ENCODE data around the gene ZNF232.
"Not testable (repeated sequence)": the region's sequence is repeated elsewhere in the genome, so short reads cannot be mapped to it uniquely, and the experiment has no call there.

ZNF232 gene

DNA sequence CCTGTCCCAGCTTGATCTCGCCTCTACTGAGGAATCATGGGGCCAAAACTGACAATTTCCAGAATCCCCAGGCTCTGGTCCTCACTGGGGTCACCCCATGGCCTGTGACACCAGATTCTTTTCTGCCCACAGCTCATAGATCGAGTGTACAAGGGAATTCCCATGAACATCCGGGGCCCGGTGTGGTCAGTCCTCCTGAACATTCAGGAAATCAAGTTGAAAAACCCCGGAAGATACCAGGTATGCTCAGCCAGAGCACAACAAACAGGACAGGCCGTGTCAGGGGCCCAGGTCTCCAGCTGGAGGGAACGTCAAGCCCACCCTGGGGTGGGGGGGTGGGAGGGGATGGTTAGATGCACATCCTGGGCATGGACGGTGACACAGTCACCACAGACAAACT, 21.6 kb upstream of the ZNF232 start:
- Mint-ChIP-seq H3K27ac (no peak overlapping the region), H3K4me1 (no peaks in the 10 kb centered on the region), H3K36me3 (ENCODE audit: low read depth) (no peaks in the 10 kb centered on the region), H3K27me3 (no peaks in the 10 kb centered on the region), H3K9me3 (no peaks in the 10 kb centered on the region), H3K4me3 (no peak overlapping the region)
- DNase-seq = no peak
- no peak for ATAC-seq

DNA sequence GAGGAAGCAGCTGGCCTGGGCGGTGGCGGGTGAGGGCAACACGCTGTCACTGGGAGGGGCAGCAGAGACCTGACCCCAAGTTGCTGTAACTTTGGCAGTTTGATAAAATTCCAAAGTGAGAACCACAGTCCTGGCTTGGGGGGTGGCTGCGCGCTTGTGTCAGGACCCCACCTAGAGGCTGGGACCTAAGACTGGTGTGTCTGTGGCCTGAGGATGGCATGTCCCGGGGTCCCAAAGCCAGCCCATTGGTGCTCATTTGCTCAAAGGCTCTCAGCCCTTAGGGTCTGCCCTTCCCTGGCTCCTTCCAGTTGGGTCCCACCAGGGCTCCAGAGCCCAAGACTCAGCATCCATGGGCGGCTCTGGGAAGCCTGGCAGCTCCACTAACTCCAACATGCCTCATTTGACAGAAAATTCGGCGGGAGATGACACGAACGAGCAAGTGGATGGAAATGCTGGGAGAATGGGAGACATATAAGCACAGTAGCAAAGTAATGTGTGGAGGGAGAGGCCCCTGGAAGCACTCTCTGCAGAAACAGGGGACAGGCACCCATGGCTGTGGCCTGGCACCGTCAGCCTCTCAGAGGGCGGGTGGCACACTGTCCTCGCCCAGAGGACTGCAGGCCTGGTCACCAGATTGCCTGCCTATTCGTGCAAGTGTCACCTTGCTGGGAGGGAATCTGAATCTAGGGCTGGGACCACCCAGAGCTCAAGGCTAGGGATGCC, 21.0 kb upstream of the ZNF232 start:
- H3K4me1 Mint-ChIP-seq; H3K36me3 Mint-ChIP-seq (ENCODE audit: low read depth); H3K27me3 Mint-ChIP-seq; DNase-seq; ATAC-seq; H3K27ac Mint-ChIP-seq; H3K9me3 Mint-ChIP-seq; H3K4me3 Mint-ChIP-seq: not testable (repeated sequence)

DNA sequence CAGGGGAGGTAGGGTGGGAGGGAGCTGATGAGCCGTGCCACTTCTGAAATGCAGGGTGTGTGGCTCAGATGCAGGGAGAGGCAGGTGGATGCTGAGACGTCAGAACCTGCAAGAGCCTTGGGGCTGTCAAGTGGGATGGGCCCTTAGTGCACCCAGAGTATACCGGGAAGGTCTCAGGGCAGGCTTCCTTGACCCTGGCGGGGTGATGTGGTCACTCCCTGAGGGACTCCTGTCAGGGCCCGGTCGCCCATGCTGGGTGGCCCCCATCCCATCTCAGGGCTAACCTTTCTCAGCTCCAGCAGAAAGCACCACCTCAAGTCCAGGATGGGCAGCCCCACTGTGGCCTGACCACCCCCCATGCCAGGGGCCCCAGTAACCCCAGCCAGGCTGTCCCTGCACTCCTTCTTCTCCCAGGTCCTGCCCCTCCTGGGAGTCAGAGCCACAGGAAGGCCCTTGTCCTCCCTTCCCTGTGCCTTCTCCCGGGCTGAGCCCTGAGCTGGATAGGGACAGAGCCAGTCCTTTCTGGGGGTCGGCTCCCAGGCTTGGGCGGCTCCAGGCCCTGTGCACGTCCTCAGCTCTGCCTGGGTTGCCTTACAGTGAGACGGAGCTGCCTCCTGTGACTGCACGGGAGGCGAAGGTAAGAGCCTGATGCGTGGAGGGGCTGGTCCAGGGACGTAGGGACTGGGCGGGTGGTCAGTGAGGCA, 20.3 kb upstream of the ZNF232 start:
- H3K36me3 Mint-ChIP-seq (ENCODE audit: low read depth); DNase-seq; H3K4me1 Mint-ChIP-seq; H3K4me3 Mint-ChIP-seq; H3K27me3 Mint-ChIP-seq; H3K27ac Mint-ChIP-seq; H3K9me3 Mint-ChIP-seq; ATAC-seq: not testable (repeated sequence)

DNA sequence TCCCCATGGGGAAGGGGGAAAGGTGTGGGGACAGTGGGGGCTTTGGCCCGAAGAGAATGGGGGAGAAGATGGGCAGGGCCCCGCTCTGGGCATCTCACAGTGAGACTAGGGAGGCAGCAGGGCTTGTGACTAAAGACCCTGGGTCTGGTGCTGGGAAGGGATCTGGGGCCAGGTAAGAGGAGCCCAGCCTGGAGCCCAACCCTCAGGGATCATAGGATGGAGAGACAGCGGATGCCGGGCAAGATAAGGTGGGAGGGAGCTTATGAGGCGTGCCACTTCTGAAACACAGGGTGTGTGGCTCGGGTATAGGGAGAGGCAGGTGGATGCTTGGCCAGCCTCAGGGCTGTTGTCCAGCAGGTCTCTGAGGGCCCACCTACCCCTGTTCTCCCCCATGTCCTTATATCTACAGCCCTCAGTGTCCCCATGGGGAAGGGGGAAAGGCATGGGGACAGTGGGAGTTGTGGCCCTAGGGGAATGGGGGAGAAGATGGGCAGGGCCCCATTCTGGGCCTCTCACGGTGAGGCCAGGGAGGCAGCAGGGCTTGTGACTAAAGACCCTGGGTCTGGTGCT, 19.6 kb upstream of the ZNF232 start:
- H3K27me3 Mint-ChIP-seq = peaks cover 10% of the 10 kb centered on the region
- H3K4me3 Mint-ChIP-seq = no peak overlapping the region
- DNase-seq (no peak), ATAC-seq (no peak)
- no peaks in the 10 kb centered on the region for H3K36me3 Mint-ChIP-seq (ENCODE audit: low read depth)
- no peak overlapping the region for H3K27ac Mint-ChIP-seq
- H3K9me3 Mint-ChIP-seq = no peaks in the 10 kb centered on the region
- no peaks in the 10 kb centered on the region for H3K4me1 Mint-ChIP-seq

DNA sequence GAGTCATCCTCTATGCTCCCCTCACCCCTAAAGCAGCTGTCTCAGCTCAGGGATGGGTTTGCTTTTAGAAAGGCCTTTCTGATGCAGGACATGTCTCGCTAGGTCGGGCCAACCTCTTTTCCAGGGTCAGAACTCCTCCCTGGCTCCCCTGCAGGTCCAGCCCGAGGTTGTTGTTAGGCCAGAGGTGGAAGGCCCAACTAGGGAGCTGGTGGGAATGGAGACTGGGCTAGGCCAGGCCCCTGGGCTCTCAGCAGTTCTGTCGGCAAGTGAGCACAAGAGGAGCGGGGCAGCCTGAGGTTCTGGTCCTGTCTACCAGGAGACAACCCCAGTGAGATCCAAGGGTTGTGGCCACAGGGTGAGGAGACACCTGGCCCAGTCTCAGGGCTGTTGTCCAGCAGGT, 19.0 kb upstream of the ZNF232 start:
- not testable (repeated sequence) for H3K4me1 Mint-ChIP-seq; H3K4me3 Mint-ChIP-seq; ATAC-seq; H3K27ac Mint-ChIP-seq; DNase-seq; H3K36me3 Mint-ChIP-seq (ENCODE audit: low read depth); H3K9me3 Mint-ChIP-seq
- peaks cover 10% of the 10 kb centered on the region for H3K27me3 Mint-ChIP-seq

DNA sequence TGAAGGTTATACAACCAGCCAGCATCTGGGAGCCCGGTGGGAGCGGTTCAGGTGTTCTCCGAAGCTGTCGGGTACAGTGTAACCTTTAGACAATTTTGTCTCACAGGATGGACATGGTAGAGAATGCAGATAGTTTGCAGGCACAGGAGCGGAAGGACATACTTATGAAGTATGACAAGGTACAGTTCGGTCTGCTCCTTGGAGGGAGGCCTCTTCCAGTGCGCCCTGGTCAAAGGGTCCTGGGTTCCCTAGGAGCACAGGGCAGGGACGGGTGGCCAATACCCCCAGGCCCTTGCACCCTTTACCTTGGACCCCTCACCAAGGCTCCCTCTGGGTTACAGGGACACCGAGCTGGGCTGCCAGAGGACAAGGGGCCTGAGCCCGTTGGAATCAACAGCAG, 18.6 kb upstream of the ZNF232 start:
- not testable (repeated sequence) for ATAC-seq; DNase-seq; H3K27ac Mint-ChIP-seq; H3K4me3 Mint-ChIP-seq; H3K36me3 Mint-ChIP-seq (ENCODE audit: low read depth); H3K4me1 Mint-ChIP-seq; H3K9me3 Mint-ChIP-seq
- H3K27me3 Mint-ChIP-seq = peaks cover 10% of the 10 kb centered on the region

DNA sequence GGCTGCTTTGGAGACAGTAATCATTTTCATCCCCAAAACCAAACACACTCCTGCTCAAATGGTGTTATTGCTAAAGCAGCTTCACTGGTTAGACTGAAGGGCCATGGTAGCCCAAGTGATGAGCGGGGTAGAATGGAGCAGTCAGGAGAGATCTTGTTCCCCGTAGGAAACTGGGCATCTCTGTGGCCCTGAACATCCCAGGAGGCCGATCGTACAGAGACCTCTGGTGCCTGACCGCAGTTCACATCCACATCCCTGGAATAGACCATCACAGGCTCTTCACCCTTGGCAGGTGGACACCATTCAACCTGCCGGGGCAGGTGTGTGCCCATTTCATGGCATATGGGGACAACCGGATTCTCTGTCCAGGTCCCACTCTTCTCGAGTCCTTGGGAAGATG, 18.1 kb upstream of the ZNF232 start:
- not testable (repeated sequence) for H3K36me3 Mint-ChIP-seq (ENCODE audit: low read depth); H3K27ac Mint-ChIP-seq; DNase-seq; H3K4me3 Mint-ChIP-seq; H3K4me1 Mint-ChIP-seq; H3K9me3 Mint-ChIP-seq
- peak; percentile 33 for ATAC-seq
- peaks cover 13% of the 10 kb centered on the region for H3K27me3 Mint-ChIP-seq

DNA sequence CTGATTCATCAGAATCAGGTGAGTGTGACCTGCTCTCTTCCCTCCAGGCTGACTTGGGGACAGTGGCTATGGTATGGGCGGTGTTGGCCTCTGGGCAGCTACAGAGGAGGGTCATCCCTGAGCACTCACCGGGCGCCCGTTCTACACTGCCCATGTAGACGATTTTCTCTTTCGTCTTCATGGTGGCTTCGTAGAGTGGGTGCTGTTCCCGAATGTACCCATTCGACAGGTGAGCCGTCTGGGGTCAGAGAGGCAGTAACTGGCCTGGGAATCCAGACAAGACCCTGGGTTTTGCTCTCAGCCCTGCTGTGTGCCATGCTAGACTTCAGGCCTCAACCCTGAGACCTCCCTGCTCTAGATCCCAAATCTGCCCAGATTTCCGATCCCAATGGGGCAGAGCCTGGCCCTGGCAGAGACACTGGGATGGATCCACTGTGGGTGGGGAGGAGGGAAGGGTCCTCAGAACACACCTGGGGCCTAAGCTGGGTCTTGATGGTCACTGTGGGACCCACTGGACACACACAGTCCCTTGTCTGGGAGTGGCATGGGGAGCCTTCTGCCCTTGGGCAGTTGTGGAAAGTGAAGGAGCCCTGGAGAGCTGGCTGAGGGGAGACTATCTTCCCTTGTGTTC, 17.3 kb upstream of the ZNF232 start:
- Mint-ChIP-seq H3K27ac (no peak overlapping the region), H3K4me3 (no peak overlapping the region), H3K4me1 (no peaks in the 10 kb centered on the region), H3K36me3 (ENCODE audit: low read depth) (no peaks in the 10 kb centered on the region), H3K27me3 (peaks cover 18% of the 10 kb centered on the region), H3K9me3 (no peaks in the 10 kb centered on the region)
- no peak for ATAC-seq
- no peak for DNase-seq

DNA sequence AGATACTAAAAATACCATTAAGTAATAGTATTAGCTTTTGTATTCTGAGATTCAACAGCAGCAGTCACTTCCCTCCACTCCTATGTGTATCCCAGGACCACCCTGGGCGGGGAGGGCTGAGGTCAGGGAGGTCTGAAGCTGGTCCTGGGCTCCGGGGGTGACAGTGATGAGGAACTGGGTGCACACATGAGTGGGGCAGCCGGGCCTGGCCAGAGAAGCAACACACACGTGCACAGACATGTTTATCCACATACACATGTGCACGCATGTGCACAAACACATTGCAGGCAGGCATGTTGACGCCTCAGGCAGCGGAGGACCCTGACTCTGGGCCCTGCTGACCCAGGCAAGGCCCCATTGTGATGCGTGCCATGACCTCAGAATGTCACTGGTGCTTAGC, 16.7 kb upstream of the ZNF232 start:
- not testable (repeated sequence) for H3K9me3 Mint-ChIP-seq; H3K36me3 Mint-ChIP-seq (ENCODE audit: low read depth); ATAC-seq; H3K4me3 Mint-ChIP-seq; DNase-seq; H3K4me1 Mint-ChIP-seq; H3K27ac Mint-ChIP-seq
- peaks cover 24% of the 10 kb centered on the region for H3K27me3 Mint-ChIP-seq

DNA sequence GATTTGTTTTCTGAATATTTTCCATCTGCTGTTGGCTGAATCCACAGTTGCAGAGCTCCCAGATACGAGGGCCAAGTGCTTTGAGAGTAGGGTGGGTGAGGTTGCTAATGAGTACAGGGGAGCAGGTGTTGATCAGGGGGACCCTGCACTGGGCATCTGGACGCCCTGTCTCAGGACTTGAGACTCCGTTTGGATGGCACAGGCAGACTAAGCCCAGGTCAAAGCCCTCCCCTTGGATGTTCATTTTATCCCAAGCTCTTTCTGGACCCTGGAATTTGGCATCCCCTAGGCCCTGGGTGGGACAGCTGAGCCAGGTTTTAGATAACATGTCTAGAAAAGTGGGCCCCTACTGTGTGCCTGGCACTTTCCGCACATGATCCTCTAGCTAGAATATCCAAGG, 16.2 kb upstream of the ZNF232 start:
- Mint-ChIP-seq H3K4me3 (no peak overlapping the region), H3K9me3 (no peaks in the 10 kb centered on the region)

DNA sequence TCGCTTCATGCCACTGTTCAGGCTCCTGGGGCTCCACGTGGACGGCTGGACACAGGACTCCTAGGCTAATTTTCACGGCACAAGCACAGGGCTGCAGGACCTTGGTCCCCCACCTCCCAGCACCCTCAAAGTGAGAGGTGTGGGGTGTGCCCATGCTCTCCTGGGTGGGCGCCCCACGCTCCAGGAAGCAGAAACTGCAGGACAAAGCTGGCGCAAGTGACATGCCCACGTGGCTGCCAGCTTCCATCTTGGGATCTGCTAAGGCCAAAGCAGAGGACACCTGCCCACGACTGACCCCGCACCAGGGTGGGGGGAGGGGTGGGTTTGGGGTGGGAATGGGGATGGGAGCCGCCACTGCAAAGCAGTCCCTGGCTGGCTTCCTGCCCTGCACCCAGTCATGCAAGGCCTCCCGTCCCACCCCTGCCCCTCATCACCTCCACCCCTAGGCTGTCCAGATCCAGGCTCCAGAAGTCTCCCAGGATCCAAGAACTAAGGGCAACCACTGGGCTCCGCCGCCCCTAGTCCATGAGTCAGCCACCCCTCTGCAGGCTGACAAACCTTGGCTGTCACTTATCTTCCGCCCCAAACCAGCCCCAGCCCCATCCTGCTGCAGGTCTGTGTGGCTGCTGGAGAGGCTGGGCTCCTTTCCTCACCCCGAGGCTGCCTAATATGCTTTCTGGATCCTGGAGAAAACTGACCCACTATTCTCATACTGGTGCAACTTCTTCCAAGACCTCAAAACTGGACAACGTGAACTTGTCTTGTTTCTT, 15.2 kb upstream of the ZNF232 start:
- DNase-seq (no peak), ATAC-seq (no peak)
- no peaks in the 10 kb centered on the region for H3K36me3 Mint-ChIP-seq (ENCODE audit: low read depth)
- peaks cover 4% of the 10 kb centered on the region for H3K4me1 Mint-ChIP-seq
- no peaks in the 10 kb centered on the region for H3K9me3 Mint-ChIP-seq
- no peak overlapping the region for H3K4me3 Mint-ChIP-seq
- peaks cover 28% of the 10 kb centered on the region for H3K27me3 Mint-ChIP-seq
- no peak overlapping the region for H3K27ac Mint-ChIP-seq

More for the DNA sequence above, 16.2 kb upstream of the ZNF232 start:
- H3K4me1 Mint-ChIP-seq = no peaks in the 10 kb centered on the region
- no peak overlapping the region for H3K27ac Mint-ChIP-seq
- H3K27me3 Mint-ChIP-seq = peaks cover 24% of the 10 kb centered on the region
- ATAC-seq = no peak
- DNase-seq = no peak
- no peaks in the 10 kb centered on the region for H3K36me3 Mint-ChIP-seq (ENCODE audit: low read depth)

DNA sequence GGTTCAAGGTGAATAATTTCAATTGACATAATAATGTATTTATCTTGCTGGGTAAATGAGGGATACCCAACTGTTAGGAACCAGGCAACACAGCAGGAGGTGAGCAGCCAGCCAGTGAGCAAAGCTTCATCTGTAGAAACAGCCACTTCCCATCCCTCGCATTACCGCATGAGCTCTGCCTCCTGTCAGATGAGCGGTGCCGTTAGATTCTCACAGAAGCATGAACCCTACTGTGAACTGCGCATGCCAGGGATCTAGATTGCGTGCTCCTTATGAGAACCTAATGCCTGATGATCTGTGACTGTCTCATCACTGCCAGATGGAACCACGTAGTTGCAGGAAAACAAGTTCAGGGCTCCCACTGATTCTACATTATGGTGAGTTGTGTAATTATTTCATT, 13.2 kb upstream of the ZNF232 start:
- not testable (repeated sequence) for H3K4me1 Mint-ChIP-seq; H3K36me3 Mint-ChIP-seq (ENCODE audit: low read depth); H3K27ac Mint-ChIP-seq; DNase-seq; H3K4me3 Mint-ChIP-seq; ATAC-seq; H3K9me3 Mint-ChIP-seq
- peaks cover 43% of the 10 kb centered on the region for H3K27me3 Mint-ChIP-seq

DNA sequence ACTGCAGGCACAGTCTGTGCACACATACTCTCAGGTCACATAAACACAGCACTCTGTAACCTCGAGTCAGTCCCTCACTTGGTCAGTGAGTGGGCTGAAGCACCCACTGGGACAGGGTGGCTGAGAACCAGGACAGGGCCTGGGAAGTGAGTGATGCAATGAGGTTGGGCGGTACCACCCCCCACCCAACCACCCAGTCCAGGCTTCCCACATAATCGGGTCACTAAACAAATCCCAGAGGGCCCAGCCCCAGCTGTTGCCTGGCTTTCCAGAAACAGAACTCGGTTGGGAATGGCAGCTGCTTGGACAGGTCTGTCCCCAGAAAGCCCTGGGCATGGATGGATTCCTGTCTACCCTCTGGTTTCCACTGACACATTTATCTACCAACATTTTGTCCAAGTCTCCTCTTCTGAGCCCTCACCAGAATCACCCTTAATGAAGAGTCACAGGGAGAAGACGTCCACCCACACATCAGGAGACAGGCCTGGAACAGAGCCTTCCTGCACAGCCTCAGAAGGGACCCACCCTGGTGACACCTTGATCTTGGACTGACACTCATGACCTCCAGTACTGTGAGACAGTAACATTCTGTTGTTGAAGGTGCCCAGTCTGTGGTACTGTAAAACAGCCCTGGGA, 12.6 kb upstream of the ZNF232 start:
- not testable (repeated sequence) for DNase-seq; H3K4me1 Mint-ChIP-seq; H3K27ac Mint-ChIP-seq; ATAC-seq; H3K36me3 Mint-ChIP-seq (ENCODE audit: low read depth); H3K9me3 Mint-ChIP-seq; H3K4me3 Mint-ChIP-seq
- H3K27me3 Mint-ChIP-seq = peaks cover 43% of the 10 kb centered on the region

Data from activated naive CD8-positive, alpha-beta T cell treated with anti-CD3 and anti-CD28 coated beads, Interleukin-2, amount 50 U/mL, for 24 hours (primary cell).